SKM-1 treated with dmso at 0.1 percent for 144 hours (cell line): ENCODE results near the gene RAD51B.
A peak's percentile ranks its signal among the peaks of the same experiment; 100 is the strongest.

Experiments
- DNase-seq: peaks from one replicate; lab custom pipeline; 2025; ENCODE audit not compliant: unreplicated experiment; lab: John Stamatoyannopoulos, UW

Gene RAD51B

DNA sequence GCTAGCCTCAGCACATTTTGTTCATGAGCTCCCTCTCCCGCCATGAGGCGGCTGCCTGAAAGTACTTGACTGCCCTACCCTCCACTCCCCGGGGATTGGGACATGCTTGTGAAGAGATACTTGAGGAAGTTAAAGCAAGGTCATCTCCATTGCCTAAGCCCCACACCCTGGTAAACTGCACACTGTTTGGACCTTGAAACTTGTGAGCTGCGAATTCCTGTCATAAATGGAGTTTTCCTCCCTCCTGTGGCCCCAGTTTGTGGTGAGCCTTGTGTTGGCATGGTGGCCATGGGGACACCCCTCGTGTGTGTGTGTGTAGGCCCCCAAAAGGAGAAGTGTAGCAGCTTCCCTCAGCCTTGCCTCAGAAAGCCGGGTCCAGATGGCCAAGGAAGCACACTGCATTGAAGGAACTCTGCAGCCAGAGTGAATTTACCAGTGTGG, 577.8 kb downstream of the RAD51B start:
- peak; percentile 63 for DNase-seq

DNA sequence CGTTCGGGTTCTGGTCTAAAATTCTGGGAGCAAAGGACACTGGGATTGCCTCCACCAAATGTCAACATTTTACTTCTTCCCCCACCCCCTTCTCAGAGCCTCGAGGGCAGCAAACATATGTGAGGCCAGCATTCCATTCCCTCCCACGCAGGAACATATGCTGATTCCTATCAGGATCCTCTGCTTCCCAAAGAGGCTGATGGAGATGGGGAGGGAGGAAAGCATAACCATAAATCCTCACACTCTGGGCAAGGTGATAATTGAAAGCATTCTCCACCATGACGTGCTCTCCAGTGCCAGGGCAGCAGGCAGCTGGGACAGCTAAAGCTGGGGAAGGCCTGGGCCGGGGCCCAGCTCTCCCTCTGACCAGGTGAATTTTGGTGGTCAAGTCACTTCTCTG, 578.2 kb downstream of the RAD51B start:
- DNase-seq: no peak

DNA sequence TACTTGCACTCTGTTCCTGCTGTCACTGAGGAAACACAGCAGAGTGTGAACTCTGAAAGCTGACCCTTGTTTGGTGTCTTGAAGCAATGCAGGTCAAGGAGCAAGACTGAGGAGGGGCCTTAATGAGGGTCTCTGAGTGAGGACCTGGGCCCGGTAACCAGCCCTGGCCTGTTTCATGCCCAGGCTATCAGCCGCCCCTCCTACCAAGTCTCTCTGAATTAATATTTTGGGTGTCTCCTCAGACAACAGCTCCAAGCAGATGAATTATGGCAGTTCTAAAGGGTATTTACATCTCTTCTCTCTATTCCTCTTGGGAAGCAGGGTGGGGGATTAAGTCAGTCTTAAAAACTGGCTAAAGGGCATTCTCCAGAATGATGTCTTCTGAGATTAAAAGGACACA, 578.8 kb downstream of the RAD51B start:
- no peak for DNase-seq

DNA sequence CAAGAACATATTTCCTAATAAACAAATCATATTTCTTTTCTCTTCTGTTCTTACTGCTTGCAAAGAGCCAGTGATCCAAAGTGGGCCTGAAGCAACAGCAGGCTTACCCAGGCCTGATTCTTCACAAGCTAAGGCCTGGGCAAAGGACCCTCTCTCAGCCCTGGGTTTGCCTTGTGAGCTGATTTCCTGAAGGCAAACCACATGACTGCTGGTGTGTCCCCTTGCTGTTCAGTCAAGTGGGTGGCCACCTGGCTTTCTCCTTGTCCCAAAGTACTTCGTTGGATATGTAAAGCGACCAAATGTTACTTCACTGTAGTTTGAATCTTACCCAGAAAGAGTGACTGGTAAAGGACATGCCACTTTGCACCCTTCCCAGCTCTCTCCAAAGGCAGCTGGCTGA, 580.4 kb downstream of the RAD51B start:
- DNase-seq: no peak

DNA sequence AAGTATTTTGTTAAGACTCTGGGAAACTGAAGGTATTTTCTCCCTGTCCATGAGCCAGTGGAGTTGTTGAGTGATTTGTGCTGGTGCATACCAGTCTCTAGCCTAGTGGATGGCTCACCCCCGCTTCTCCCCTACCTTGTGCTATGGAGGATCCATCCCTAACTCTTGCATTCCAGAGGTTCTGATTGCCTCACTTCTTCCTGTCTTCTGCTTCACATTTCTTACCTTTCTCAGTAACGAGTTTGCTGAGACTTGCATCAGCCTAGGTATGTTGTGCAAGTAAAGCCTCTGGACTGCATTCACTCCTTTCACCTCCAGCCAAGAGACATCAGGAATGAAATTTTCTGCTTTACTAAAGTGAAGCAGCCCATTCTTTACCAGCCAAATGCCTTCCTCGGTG, 581.7 kb downstream of the RAD51B start:
- no peak for DNase-seq

DNA sequence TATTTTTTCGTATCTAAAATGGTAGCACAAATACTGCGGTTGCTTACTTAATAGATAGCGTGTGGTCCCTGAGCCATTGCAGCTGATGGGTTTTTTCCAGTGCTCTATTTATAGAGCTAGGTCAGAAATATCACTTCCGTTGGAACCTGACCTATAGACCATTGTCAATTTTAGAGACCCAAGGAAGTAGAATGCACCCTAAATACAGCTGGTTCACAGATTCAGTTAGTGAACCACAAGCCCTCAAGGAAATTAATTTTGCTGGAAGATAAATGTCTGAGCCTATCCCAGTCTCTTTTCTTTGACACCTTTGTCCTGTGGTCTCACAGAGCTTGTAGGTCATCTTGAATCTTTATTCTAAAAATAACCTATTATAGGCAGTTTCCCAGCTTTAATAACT, 582.3 kb downstream of the RAD51B start:
- DNase-seq: no peak

DNA sequence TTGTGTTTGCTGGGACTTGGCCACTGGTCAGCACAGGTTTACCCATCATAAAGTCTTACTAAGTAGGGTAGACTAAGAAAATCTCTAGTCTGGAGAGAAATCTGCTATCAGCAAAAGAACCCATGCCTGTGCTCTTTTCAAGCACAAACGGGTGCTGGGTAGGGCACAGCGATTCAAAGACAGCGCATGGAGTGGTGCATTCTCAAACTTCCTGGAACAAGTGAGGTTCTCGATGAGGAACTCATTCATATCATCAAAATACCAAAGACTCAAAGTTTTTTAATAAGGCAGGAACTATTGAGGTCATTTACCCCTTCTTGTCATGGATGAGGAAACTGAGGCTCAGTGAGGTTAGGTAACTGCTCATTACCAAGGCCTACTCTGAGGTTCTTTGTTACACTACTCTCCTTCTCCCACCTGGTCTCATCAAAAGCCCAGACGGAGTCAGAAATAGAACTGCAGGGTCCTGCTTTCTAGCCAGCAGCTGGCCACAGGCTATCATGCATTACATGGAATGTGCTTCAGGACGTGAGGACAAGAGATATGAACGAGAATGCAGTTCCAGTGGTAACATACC, 583.0 kb downstream of the RAD51B start:
- DNase-seq: no peak

DNA sequence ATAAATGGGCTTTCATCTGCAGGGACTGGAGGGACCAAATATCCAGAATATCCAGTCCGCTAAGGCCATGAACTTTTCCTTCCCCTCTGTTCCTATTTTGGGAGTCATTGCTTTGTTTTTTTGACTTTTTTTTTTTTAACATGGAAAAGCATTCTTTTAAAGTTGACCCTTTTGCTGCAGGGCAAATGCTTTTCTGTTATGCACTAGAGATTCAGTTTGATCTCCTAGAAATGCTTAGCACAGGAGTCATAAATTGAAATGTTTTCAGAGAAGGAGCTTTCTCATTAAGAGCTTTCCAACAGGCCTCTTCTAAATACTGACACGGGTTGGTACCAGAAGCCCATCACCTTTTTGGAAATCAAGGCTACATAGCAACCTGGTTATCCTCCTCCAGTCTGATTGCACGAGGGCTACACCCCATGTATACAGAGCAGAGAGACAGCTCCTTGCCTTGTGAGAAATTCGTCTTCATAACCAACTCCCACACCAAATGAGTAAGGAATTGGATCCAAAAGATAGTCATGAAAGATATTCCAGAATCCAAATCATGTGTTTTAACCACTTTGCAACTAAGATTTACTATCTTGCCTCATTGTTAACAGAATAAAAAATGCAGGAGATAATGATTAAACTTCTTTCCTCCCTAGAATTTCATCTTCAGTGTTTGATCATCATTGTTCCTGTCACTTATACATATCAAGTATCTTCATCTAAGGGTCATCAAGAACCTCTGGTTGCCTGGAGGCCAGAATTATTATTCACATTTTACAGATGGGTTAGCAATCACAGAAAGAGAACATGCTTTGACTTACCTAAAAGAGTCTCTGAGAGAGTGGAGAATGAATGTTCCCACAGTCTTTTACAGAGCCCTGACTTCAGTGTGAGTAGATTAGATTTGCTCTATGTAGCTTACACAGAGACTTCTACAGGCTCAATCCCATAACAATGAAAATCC, 583.9 kb downstream of the RAD51B start:
- DNase-seq: no peak

DNA sequence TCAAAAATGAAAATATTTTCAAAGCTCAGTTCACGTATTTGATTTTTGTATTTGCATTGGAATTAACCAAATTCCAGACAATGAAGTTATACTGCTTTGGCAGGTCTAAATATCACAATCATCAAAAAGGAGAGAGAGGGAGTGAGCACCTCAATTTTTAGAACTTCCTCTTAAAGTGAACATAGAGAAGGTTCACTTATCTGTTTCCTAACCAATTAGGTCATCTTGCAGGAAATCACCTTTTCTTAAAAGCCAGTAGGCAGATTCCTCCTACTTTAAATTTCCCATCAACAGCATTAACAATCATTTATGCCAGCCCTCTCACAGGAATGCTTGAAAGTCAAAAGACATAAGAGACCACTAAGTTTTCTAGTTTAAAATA, 584.6 kb downstream of the RAD51B start:
- DNase-seq: no peak

DNA sequence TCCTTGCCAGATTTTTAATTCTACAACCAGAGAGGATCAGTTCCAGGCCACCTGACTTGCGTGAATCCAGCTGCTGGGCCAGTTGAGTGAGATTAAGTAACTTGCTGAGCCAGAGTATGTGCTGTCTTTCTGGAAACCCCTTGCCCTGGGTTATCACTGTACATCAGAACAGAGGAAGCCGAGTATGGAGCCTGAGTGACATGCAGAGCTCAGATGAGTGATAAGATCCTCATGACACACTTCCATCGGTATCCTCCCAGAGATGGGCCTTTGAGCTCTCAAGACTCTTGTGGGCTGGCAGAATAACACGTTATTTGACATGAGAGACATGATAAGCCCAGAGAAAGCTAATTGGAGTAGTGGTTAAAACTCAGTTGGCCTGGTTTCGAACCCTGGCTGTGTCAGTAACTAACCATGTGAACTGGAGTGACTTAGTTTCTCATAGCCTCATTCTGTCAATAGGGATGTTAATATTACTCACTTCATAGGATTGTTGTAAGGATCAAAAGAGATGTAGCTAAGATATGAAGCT, 585.1 kb downstream of the RAD51B start:
- no peak for DNase-seq

DNA sequence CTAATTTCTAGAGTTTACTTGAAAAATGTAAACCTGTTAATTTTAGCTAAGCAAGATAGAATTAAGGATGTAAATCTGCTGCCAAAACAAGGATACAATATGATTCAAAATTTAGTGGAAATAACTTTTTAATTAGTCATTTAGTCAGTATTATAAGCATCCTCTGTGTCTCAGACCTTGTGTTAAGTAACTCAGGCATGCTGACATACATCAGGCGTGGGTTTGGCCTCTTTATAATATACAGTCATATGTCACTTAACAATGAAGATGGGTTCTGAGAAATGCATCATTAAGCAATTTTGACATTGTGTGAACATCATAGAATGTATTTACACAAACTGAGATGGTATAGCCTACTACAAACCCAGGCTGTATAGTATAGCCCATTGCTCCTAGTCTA, 586.4 kb downstream of the RAD51B start:
- DNase-seq: no peak

DNA sequence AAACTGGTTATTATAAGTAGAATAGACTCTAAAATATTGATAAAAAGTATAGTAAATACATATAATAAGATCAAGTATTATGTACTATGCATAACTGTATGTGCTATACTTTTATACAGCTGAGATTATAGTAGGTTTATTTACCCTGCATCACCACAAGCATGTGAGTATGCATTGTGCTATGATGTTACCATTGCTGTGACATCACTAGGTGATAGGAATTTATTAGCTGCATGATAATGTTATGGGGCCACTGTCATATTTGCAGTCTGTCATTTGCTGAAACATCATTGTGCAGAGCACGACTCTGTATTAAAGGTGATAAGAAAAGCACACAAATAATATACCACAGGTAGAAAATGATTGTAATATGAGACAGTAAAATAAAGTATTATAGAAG, 587.7 kb downstream of the RAD51B start:
- DNase-seq: no peak

DNA sequence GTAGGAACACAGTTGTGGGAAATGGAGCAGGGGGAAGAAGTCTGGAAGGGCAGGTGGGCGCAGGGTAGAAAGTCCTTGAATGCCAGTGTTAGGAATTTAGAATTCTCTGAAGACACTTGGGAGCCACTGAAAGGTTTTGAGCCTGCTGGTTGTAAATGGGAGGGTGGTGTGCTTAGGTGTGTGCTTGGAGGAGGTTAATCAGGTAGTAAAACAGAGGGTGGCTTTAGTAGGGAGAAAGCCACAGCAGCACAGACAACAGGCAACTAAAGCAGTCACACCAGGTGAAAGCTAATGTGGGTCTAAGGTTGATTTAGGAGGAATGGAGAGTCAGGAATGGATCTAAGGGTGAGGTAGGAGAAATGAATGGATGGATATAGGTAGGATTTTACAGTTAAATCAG, 588.2 kb downstream of the RAD51B start:
- no peak for DNase-seq

DNA sequence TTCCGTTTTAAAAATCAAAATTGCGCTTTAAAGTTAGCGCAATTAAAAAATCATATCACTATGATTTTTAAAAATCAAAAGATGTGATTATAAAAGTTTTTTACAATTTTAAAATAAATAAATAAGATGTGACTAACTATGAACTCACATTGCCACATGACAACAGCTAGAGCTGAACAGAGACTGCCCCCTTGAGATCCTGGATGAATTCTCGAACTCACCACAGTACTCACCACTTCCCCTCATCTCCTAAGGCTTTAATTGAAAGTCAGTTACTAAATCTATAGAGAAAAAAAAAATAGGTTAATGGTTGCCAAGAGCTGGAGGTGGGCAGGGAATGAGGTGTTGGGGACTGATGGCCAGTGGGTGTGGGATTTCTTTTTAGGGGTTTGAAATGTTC, 589.1 kb downstream of the RAD51B start:
- no peak for DNase-seq

DNA sequence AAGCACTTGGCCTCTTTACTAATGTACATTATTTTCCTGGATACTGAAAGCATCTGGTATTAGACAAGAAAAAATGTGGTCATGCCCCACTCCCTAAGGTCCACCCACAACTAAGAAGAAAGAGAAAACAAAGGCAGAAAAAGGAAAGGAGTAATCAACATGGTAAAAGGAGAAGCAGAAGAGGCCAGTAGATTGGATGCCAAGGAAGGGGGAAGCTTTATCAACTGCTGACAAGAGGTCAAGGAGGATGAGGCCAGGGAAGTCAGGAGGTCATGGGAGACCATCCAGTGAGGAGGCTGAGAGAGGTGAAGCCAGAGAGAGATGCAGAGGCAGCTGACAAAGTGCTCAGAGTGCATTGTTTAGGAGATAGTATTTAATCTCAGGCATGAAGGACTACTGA, 589.8 kb downstream of the RAD51B start:
- DNase-seq: no peak

DNA sequence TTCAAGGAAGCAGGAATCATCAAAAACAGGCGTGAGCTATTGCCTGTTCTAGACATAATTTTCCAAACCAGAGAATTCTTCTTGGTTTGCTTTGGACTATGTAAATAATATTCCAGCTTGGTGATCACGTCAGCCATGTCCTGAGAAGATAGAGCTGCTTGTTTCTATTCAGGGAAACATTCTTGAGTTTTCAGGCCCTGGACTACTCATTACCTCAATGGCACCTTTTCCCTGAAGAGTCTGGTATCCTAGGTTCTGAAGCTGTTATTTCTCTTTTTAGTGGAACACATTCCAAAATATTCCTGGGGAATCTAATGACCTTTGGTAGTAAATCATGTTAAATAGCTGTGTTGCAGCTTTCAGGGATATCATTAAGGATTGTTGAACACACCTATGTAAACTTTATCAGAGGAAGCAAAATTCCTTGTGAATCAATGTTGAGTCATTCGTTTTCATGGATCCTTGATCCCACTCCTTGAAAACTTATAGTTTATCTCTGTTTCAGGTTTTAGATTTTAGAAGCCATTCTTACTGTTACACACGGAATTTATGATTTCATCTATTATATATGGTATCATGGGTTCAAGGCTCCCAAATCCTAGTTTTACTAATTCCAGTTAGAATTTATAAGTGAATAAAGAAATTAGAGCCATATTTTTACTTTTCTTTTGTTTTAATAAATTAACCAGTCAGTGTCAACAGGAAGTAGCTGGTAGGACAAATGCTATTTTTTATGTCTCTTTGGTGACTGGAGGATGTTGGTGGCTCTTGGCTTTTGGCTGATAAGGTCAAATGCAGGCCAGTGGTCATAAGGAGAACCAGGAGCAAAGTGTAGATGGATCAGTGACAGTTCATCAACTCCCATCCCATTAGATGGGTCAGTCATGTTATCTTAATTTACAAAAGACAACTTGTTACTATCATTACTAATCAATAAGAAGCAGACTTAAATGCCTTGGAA, 593.2 kb downstream of the RAD51B start:
- no peak for DNase-seq

DNA sequence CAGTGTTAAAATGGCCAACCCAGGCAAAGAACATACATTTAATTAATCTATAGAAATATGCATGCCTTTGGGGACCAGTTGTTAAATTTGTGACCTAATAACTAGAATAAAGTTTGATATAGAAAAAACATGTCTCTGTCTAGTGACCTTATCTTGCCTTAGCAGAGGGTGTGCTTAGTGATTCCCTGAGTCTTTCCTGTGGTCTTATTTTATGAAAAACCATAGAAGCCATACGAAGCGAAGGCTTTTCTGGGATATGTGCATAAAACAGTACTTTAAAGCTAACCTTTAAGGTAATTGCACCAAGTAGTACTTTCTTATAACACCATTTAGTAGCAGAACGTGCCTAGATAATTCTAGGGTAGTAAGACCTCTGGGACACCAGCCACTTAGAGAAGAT, 593.9 kb downstream of the RAD51B start:
- DNase-seq: no peak

DNA sequence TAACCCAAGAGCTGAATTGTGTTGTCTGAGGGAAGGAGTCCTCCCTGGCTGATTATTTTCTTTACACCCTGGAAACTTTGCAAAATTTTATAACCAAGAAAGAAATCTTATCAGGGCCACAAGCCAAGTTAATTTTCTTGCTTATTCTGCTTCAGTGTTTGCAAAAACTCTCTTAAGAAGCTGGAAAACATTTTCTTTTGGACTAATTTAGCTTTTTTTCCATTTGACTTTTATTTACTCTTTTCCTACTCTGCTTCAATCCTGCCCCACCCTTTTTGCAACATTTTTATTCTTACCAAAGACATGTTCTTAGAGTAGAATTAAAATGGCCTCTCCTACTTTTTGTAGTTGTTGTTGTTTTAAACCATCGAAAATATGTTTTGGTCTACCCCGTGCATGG, 594.5 kb downstream of the RAD51B start:
- DNase-seq: no peak

DNA sequence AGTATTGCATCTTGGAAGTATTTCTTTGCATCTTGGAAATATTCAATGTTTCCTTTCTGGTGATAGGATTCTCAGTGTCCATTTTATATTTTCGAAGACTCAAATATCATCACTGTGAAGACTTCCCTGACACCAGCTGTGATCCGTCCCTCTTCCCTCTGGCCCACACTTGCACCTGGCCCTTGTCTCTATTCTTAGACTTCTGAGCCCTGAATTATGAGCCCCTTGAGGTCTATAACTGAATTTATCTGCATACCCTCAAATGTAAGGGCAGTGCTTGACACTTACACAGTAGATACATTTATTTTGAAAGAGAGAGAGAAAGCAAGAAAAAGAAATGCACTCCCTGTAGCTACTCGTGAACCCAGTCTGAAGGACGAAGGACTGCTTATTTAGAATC, 596.6 kb downstream of the RAD51B start:
- DNase-seq: no peak

DNA sequence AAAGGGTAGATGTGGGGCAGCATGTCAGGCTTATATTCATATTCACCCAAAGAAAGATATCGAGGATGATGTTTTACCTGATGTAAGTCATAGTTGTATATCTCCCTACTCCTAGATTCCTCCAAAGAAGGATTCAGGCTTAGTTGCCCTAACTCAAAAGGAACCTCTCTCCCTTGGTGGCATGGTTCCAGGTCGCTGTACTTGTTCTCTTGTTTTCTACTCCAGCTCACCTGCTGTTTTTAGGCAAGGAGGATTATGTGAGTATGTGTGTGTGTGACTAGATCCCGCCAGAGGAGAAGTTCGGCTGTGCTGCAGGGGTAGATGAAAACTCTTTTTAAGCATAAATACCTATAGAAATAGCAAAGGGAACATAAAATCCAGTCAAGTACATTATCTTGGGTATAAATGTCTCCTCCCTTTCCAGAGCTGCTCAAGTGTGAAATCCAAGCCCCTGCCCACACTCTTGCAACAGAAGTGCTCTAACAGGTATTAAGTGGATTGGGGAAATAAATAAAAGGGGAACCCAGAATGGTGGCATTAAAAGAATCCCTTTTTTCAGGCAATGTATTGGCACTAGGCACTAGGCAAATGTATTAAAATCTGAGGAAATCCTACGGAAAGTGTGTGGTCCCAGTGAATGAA, 597.6 kb downstream of the RAD51B start:
- DNase-seq: no peak
